Right hindlimb (tissue), 1 donor: ENCODE data around the gene KLHDC7A.
"Not testable (repeated sequence)": the region's sequence is repeated elsewhere in the genome, so short reads cannot be mapped to it uniquely, and the experiment has no call there.

Source experiments
- DNase-seq: peaks from one replicate; pipeline ENCODE4 v3.0.0-alpha.2; 2018

KLHDC7A gene

GRCh38 chr1:18480315-18481189 lies at the start of gene KLHDC7A:
Gene KLHDC7A (plus strand): TSS chr1:18480930. CDS start chr1:18480982, 52 bp downstream.
- no peak for DNase-seq

- DNase-seq = no peak
Measured at GRCh38 chr1:18434041-18434440, 46.7 kb upstream of the KLHDC7A start.

GRCh38 chr1:18440385-18441226 lies 40.1 kb upstream of the KLHDC7A start:
- DNase-seq = no peak

- no peak for DNase-seq
Measured at GRCh38 chr1:18443587-18444520, 36.9 kb upstream of the KLHDC7A start.

- DNase-seq = no peak
Measured at GRCh38 chr1:18444563-18444962, 36.2 kb upstream of the KLHDC7A start.

GRCh38 chr1:18446751-18447150 lies 34.0 kb upstream of the KLHDC7A start:
- no peak for DNase-seq

GRCh38 chr1:18447509-18448220 lies 33.1 kb upstream of the KLHDC7A start:
- no peak for DNase-seq

GRCh38 chr1:18448889-18449288 lies 31.8 kb upstream of the KLHDC7A start:
- no peak for DNase-seq

- no peak for DNase-seq
Measured at GRCh38 chr1:18452550-18452949, 28.2 kb upstream of the KLHDC7A start.

GRCh38 chr1:18458133-18459092 lies 22.3 kb upstream of the KLHDC7A start:
- DNase-seq = no peak

GRCh38 chr1:18461656-18462055 lies 19.1 kb upstream of the KLHDC7A start:
- no peak for DNase-seq

- not testable (repeated sequence) for DNase-seq
Measured at GRCh38 chr1:18462517-18462916, 18.2 kb upstream of the KLHDC7A start.

- no peak for DNase-seq
Measured at GRCh38 chr1:18463063-18463462, 17.7 kb upstream of the KLHDC7A start.

GRCh38 chr1:18463984-18464664 lies 16.6 kb upstream of the KLHDC7A start:
- DNase-seq = no peak

- no peak for DNase-seq
Measured at GRCh38 chr1:18464665-18465050, 16.1 kb upstream of the KLHDC7A start.

- no peak for DNase-seq
Measured at GRCh38 chr1:18466676-18467075, 14.1 kb upstream of the KLHDC7A start.

GRCh38 chr1:18468570-18468969 lies 12.2 kb upstream of the KLHDC7A start:
- no peak for DNase-seq

- DNase-seq = no peak
Measured at GRCh38 chr1:18469514-18469913, 11.2 kb upstream of the KLHDC7A start.

GRCh38 chr1:18470671-18471355 lies 9.9 kb upstream of the KLHDC7A start:
- DNase-seq = no peak
